Activated CD8-positive, alpha-beta memory T cell treated with anti-CD3 and anti-CD28 coated beads, Interleukin-2, amount 50 U/mL, for 48 hours (primary cell): ENCODE measurements around the gene MBD2.
"Not testable (repeated sequence)": the region's sequence is repeated elsewhere in the genome, so short reads cannot be mapped to it uniquely, and the experiment has no call there.

Experiments
- DNase-seq: peaks from one replicate; pipeline ENCODE4 v3.0.0-alpha.2; 2020

Gene MBD2

GRCh38 chr18:54235871-54236270, 11.4 kb upstream of the MBD2 start:
- no peak for DNase-seq

GRCh38 chr18:54233747-54234146, 9.3 kb upstream of the MBD2 start:
- DNase-seq = no peak

- DNase-seq = no peak
Observed at GRCh38 chr18:54233228-54233625, 8.8 kb upstream of the MBD2 start.

- no peak for DNase-seq
Observed at GRCh38 chr18:54232485-54233227, 8.2 kb upstream of the MBD2 start.

- DNase-seq = no peak
Observed at GRCh38 chr18:54229421-54230059, 5.1 kb upstream of the MBD2 start.

- DNase-seq = no peak
Observed at GRCh38 chr18:54228364-54228763, 3.9 kb upstream of the MBD2 start.

- peak; percentile 70 for DNase-seq
Observed at GRCh38 chr18:54223568-54224241, 764 bp downstream of the MBD2 start.

- DNase-seq = no peak
Observed at GRCh38 chr18:54222922-54223567, 1.4 kb downstream of the MBD2 start.

- DNase-seq = no peak
Observed at GRCh38 chr18:54220406-54220805, 4.1 kb downstream of the MBD2 start.

GRCh38 chr18:54218803-54219202, 5.7 kb downstream of the MBD2 start:
- DNase-seq = not testable (repeated sequence)

- DNase-seq = no peak
Observed at GRCh38 chr18:54218299-54218698, 6.2 kb downstream of the MBD2 start.

GRCh38 chr18:54217624-54218023, 6.8 kb downstream of the MBD2 start:
- DNase-seq = no peak

GRCh38 chr18:54215069-54215468, 9.4 kb downstream of the MBD2 start:
- no peak for DNase-seq

- DNase-seq = no peak
Observed at GRCh38 chr18:54210463-54210862, 14.0 kb downstream of the MBD2 start.

- DNase-seq = no peak
Observed at GRCh38 chr18:54209471-54210180, 14.8 kb downstream of the MBD2 start.

- DNase-seq = no peak
Observed at GRCh38 chr18:54206447-54206846, 18.0 kb downstream of the MBD2 start.

GRCh38 chr18:54205959-54206358, 18.5 kb downstream of the MBD2 start:
- DNase-seq = no peak

GRCh38 chr18:54205448-54205847, 19.0 kb downstream of the MBD2 start:
- not testable (repeated sequence) for DNase-seq

GRCh38 chr18:54204883-54205282, 19.6 kb downstream of the MBD2 start:
- DNase-seq = no peak

GRCh38 chr18:54203914-54204313, 20.6 kb downstream of the MBD2 start:
- no peak for DNase-seq

- DNase-seq = no peak
Observed at GRCh38 chr18:54202851-54203250, 21.6 kb downstream of the MBD2 start.

- no peak for DNase-seq
Observed at GRCh38 chr18:54197747-54198411, 26.6 kb downstream of the MBD2 start.
